Skeletal muscle tissue (tissue), 4 donors: ENCODE measurements around the gene ELOF1. TPM values are rescaled to one million over a fixed set of nuclear protein-coding genes. Genes with fewer than 3 reads are reported as not detected.

Experiments used
- H3K27ac ChIP-seq: one replicate; pipeline ENCODE4 v1.7.0; 2013; ENCODE audit warnings: mild to moderate bottlenecking, low read depth, low read length, inconsistent platforms
- H3K27me3 ChIP-seq, 3 donors: one replicate each; pipeline ENCODE4 v1.7.0; 2013; ENCODE audit warnings: low read length in 3 of 3; ENCODE audit not compliant: control insufficient read depth in 3 of 3, insufficient read depth in 3 of 3
- H3K36me3 ChIP-seq, 3 donors: one replicate each; pipeline ENCODE4 v1.7.0; 2013; ENCODE audit warnings: low read length in 3 of 3; ENCODE audit not compliant: control insufficient read depth in 3 of 3, insufficient read depth in 3 of 3
- H3K4me1 ChIP-seq, 3 donors: one replicate each; pipeline ENCODE4 v1.7.0; 2013; ENCODE audit warnings: low read length in 3 of 3, mild to moderate bottlenecking in 3 of 3; ENCODE audit not compliant: control insufficient read depth in 3 of 3, insufficient read depth in 3 of 3
- H3K4me3 ChIP-seq, 3 donors: one replicate each; pipeline ENCODE4 v1.7.0; 2013; ENCODE audit warnings: low read length in 3 of 3
- H3K9ac ChIP-seq, 3 donors: one replicate each; pipeline ENCODE4 v1.7.0; 2013; ENCODE audit warnings: low read length in 3 of 3, mild to moderate bottlenecking in 3 of 3, moderate library complexity in 2 of 3, low read depth in 1 of 3
- H3K9me3 ChIP-seq, 3 donors: one replicate each; pipeline ENCODE4 v1.7.0; 2013; ENCODE audit warnings: low read length in 3 of 3; ENCODE audit not compliant: control insufficient read depth in 3 of 3
- total RNA-seq: library from RNA; depleted of rRNA; stranded (reverse); fragments of >200 nt; gene quantifications from one replicate; pipeline ENCODE4 v1.2.3, GENCODE V29; 2014
- donor health status: Osteomylitis.

Gene ELOF1
- total RNA-seq, 1 donor from 2014 or later, result 16.2 TPM

DNA sequence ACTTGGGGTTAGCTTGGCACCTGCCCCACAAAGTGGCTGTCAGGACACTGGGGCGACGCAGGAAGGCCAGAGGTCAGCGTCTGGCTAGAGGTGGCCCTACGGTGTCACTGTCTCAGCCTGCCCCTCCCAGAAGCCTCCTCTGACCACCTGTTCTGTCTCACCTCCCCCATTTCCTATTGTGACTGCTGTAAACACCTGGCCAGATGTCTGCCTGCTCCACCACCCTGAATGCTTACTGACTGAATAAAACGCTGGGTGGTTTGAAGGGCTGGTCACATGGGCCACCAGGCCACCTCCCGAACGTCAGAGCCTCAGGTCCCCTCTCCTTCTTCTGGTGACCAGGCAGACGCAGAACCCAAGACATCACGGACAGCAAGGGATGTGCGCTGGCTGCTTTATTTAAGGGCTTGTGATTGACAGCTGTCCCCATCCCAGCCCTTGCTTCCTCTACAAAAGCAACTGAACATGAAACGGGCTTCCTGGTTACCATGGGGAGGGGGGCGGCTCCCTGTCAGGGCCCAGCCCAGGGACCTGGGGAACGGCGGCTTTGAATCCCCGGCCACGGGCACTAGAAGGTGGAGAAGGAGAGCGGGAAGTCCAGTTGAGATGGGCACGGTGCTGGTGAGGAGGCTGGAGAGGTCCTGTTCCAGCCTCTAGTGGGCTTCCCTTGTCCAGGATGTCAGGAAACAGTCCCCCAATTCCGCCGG, 6.2 kb downstream of the ELOF1 start:
- H3K9ac ChIP-seq, result no peak overlapping the region
- H3K27ac ChIP-seq, result no peak overlapping the region
- peaks cover 27 to 31% (median 28%) of the 10 kb centered on the region in 3 donors for H3K36me3 ChIP-seq
- no peak overlapping the region for H3K4me3 ChIP-seq
- H3K9me3 ChIP-seq, result no peaks in the 10 kb centered on the region
- no peaks in the 10 kb centered on the region for H3K27me3 ChIP-seq
- peaks cover 5 to 15% (median 5%) of the 10 kb centered on the region in 3 donors for H3K4me1 ChIP-seq

DNA sequence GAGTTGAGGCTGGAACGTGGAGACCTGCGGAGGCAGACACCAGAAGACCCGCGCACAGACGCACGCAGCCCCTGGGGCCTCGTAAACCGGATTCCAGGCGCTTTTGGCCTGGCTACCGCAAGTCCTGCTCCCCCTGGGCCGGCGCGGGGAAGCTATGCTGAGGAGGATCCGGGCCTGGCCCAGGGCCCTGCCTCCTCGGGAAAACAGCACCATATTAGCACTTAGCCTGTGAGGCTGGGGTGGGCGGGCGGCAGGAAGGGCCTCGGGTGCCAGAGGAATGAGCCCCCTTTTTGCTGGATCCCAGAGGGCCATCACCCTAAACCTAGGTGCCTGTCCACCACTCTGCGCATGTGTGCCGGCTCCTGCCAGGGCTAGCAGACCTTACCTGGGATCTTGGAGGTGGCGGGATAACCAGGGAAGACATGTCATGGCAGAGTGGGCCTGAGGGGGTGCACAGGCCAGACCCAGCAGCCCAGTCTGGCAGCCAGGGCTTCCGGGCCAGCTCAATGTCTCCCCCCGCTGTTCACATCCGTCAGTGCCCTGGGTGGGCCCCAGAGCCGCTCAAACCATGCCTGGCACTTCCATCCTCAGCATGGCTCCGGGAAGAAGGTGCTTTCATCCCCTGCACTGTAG, 7.3 kb downstream of the ELOF1 start:
- H3K9ac ChIP-seq, result peak overlapping the region in 1 of 3 donors; percentile 40
- no peaks in the 10 kb centered on the region for H3K9me3 ChIP-seq
- H3K27ac ChIP-seq, result peak overlapping the region; percentile 50
- H3K36me3 ChIP-seq, result peaks cover 27 to 31% (median 28%) of the 10 kb centered on the region in 3 donors
- H3K4me1 ChIP-seq, result peaks cover 0 to 6% (median 2%) of the 10 kb centered on the region in 3 donors
- H3K4me3 ChIP-seq, result no peak overlapping the region
- no peaks in the 10 kb centered on the region for H3K27me3 ChIP-seq

DNA sequence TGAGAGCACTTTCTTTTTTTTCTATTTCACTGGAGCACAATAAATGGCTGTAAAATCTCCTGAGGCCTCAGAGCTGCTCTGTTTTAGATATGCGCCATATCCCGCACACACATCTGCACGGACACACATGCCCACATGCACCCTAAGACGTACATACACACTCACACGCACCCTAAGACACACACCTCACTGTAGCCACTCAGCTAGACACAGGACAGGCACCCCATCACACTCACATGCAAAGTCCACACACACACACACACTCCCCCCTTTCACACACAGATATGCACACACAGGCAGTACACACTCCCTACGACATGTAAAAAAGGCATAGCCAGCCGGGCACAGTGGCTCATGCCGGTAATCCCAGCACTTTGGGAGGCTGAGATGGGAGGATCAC, 8.8 kb downstream of the ELOF1 start:
- H3K9ac ChIP-seq, result no peak overlapping the region
- peaks cover 21 to 26% (median 23%) of the 10 kb centered on the region in 3 donors for H3K36me3 ChIP-seq
- no peaks in the 10 kb centered on the region for H3K9me3 ChIP-seq
- H3K4me1 ChIP-seq, result peaks cover 0 to 2% (median 0%) of the 10 kb centered on the region in 3 donors
- no peaks in the 10 kb centered on the region for H3K27me3 ChIP-seq
- no peak overlapping the region for H3K27ac ChIP-seq
- no peak overlapping the region for H3K4me3 ChIP-seq

DNA sequence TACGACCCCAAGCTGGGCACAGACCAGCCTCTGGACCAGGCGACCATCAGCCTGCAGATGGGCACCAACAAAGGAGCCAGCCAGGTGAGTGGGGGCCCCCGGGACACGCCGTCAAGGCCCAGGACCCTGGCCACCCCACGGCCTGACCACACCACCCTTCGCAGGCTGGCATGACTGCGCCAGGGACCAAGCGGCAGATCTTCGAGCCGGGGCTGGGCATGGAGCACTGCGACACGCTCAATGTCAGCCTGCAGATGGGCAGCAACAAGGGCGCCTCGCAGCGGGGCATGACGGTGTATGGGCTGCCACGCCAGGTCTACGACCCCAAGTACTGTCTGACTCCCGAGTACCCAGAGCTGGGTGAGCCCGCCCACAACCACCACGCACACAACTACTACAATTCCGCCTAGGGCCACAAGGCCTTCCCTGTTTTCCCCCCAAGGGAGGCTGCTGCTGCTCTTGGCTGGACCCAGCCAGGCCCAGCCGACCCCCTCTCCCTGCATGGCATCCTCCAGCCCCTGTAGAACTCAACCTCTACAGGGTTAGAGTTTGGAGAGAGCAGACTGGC, 9.6 kb downstream of the ELOF1 start:
- Histone ChIP-seq H3K27ac (no peak overlapping the region), H3K9ac (no peak overlapping the region), H3K4me1 (peaks cover 0 to 2% (median 0%) of the 10 kb centered on the region in 3 donors), H3K27me3 (no peaks in the 10 kb centered on the region), H3K36me3 (peaks cover 19 to 21% (median 21%) of the 10 kb centered on the region in 3 donors), H3K9me3 (no peaks in the 10 kb centered on the region), H3K4me3 (no peak overlapping the region)

DNA sequence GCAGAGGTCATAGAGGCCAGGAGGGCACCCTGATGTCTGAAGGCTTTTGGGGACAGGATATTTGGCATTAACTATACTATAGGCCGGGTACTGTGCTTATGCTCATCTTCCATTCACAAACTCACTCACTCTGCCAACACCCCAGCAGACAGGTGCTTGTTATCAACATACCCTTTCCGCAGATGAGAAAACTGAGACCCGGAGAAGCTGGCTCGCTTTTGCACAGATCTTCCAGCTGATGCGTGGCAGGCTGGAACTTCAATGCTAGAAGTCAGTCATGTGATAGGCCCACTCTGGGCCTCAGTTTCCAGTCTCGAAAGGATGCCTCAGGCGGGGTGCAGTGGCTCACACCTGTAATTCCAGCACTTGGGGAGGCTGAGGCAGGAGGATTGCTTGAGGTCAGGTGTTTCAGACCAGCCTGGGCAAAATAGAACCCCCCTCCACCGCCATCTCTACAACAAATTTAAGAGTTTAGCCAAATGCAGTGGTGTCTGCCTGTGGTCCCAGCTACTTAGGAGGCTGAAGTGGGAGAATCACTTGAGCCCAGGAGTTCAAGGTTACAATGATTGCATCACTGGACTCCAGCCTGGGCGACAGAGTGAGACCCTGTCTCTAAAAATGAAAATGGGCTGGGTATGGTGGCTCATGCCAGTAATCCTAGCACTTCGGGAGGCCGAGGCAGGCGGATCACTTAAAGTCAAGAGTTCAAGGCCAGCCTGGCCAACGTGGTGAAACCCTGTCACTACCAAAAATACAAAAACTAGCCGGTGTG, 10.9 kb downstream of the ELOF1 start:
- Histone ChIP-seq H3K9me3 (no peaks in the 10 kb centered on the region), H3K4me1 (peaks cover 0 to 2% (median 0%) of the 10 kb centered on the region in 3 donors), H3K27ac (no peak overlapping the region), H3K36me3 (peaks cover 6 to 8% (median 8%) of the 10 kb centered on the region in 3 donors), H3K9ac (no peak overlapping the region), H3K4me3 (no peak overlapping the region), H3K27me3 (no peaks in the 10 kb centered on the region)

DNA sequence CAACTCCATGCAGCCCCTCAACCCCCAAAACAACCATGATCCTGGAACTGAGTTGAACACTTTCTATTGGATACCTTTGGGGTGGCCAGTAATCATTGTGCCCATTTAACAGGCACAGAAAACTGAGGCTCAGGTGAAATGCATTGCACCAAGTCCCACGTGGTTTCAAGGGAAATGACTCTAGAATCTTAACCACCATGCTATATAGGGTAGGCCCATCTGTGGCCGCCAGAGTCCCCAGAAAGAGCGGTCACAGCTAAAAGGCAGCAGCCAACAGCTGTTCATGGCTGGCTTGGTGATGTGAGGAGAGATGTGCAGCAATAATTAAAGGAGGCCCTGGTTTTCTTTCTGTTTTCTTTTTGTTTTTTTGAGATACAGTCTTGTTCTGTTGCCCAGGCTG, 17.8 kb downstream of the ELOF1 start:
- no peak overlapping the region for H3K9ac ChIP-seq
- H3K4me1 ChIP-seq, result peaks cover 6 to 10% (median 8%) of the 10 kb centered on the region in 3 donors
- peaks cover 2 to 10% (median 10%) of the 10 kb centered on the region in 3 donors for H3K27me3 ChIP-seq
- no peak overlapping the region for H3K4me3 ChIP-seq
- no peaks in the 10 kb centered on the region for H3K9me3 ChIP-seq
- H3K27ac ChIP-seq, result no peak overlapping the region
- H3K36me3 ChIP-seq, result no peaks in the 10 kb centered on the region

DNA sequence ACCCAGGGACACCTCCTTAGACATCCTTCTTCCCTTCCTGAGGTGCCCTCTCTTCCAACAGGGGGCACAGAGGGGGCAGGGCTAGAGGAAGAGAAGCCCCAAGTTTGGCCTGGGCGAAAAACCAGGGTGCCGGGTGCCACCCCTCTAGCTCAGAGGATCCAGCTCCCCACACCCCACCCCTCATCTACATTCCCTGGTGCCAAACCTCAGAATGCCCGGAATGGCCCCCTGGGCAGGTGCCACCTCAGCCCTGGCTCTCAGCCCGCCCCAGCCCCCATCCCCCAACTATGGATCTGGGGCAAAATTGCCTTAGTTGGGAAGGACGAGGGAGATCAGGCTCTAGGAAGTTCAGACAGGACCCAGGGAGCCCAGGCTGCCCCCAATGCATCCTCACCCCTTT, 18.4 kb downstream of the ELOF1 start:
- Histone ChIP-seq H3K4me3 (no peak overlapping the region), H3K36me3 (no peaks in the 10 kb centered on the region), H3K9me3 (no peaks in the 10 kb centered on the region), H3K27ac (no peak overlapping the region), H3K9ac (no peak overlapping the region), H3K4me1 (peaks cover 8 to 11% (median 10%) of the 10 kb centered on the region in 3 donors), H3K27me3 (peaks cover 2 to 10% (median 10%) of the 10 kb centered on the region in 3 donors)

DNA sequence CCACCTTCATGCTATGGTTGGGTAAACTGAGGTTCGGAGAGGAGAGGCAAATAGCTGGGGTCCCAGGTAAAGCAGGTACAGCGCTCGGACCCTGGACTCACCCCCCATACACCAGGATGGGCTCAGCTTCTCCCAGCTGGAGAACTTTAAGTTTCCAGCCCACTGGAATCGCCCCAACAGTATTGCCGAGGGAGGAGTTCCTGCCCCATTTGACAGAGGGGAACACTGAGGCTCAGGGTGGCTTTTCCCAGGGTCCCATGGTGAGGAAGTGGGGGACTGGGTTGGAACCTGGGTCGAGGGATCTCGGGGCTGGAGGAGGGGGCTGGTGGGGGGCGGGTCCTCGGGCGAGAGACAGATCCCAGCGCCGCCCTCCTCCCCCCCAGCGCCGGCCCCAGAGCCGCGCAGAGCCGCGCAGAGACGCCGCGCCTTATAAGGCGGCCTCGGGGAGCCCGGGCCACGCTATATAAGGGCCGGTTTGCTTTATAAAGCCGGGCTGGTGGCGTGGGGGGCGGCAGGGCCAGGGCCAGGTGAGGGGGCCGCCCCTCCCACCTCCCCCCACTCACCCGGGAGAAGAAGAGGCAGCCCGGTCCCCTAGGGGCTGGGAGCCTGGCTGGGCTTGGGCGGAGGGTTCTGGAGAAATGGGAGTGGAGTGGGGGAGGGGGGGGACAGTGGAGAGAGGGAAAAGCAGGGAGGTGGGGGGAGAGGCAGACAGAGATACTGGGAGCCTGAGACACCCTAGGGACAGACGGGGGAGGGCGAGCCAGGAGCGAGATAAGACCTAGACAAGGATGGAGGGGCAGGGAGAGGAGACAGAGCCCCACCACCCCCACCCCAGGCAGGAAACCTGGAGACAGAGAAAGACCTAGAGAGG, 19.3 kb downstream of the ELOF1 start:
- H3K9me3 ChIP-seq, result no peaks in the 10 kb centered on the region
- peak overlapping the region; percentile 73 for H3K27ac ChIP-seq
- peaks cover 11 to 13% (median 12%) of the 10 kb centered on the region in 3 donors for H3K4me1 ChIP-seq
- peaks cover 2 to 10% (median 10%) of the 10 kb centered on the region in 3 donors for H3K27me3 ChIP-seq
- no peaks in the 10 kb centered on the region for H3K36me3 ChIP-seq
- peak overlapping the region; percentile 42 to 63 (median 51) for H3K4me3 ChIP-seq
- peak overlapping the region; percentile 57 to 71 (median 64) for H3K9ac ChIP-seq
